Activated T-helper 2 cell treated with anti-CD3 and anti-CD28 coated beads, Interferon-gamma antibody, Interleukin-2, Interleukin-4, amounts not matched to agents 10 μg/mL and 5 μg/mL and 100 μg/mL, durations not matched to agents 14 hours and 24 hours and 36 hours (primary cell): Measurements from ENCODE around the gene CSMD2. TPM values are rescaled to one million over a fixed set of nuclear protein-coding genes. Genes with fewer than 3 reads are reported as not detected.

Source experiments
- DNase-seq: peaks from one replicate; pipeline ENCODE4 v3.0.0; 2021; ENCODE audit warnings: low spot score
- H3K27ac Mint-ChIP-seq: one replicate; pipeline ENCODE4 v1.8.0; 2021; ENCODE audit warnings: mixed read lengths
- H3K27me3 Mint-ChIP-seq: one replicate; pipeline ENCODE4 v1.8.0; 2021; ENCODE audit warnings: low read depth, mixed read lengths
- H3K36me3 Mint-ChIP-seq: one replicate; pipeline ENCODE4 v1.8.0; 2021; ENCODE audit warnings: low read depth, mixed read lengths
- H3K4me1 Mint-ChIP-seq: one replicate; pipeline ENCODE4 v1.8.0; 2021; ENCODE audit warnings: low read depth, mixed read lengths
- H3K4me3 Mint-ChIP-seq: one replicate; pipeline ENCODE4 v1.8.0; 2021; ENCODE audit warnings: low read depth, mild to moderate bottlenecking, moderate library complexity, mixed read lengths
- H3K9me3 Mint-ChIP-seq: one replicate; pipeline ENCODE4 v1.8.0; 2021; ENCODE audit warnings: mixed read lengths
- intact Hi-C: fragments of 100-400 bp; cut with micrococcal nuclease; formaldehyde crosslinking; loops from one replicate; pipeline ENCODE4 v1.15.1; 2023
- total RNA-seq: library from RNA; stranded (reverse); gene quantifications from 2 replicates; pipeline ENCODE4 v1.2.3, GENCODE V29; 2022

CSMD2 gene
- total RNA-seq, 1 donor from 2014 or later, result not detected

- Mint-ChIP-seq H3K27me3 (no peaks in the 10 kb centered on the region), H3K4me3 (no peak overlapping the region), H3K9me3 (no peaks in the 10 kb centered on the region), H3K4me1 (no peaks in the 10 kb centered on the region), H3K27ac (no peak overlapping the region), H3K36me3 (no peaks in the 10 kb centered on the region)
- no peak for DNase-seq
- intact Hi-C loops, result no loop called here
Measured at GRCh38 chr1:33875862-33876261, 289.2 kb downstream of the CSMD2 start.

- no peaks in the 10 kb centered on the region for H3K27me3 Mint-ChIP-seq
- intact Hi-C loops, result no loop called here
Measured at GRCh38 chr1:33874636-33875035, 290.4 kb downstream of the CSMD2 start.

GRCh38 chr1:33872683-33873082 lies 292.3 kb downstream of the CSMD2 start:
- intact Hi-C loops, result no loop called here
- H3K4me1 Mint-ChIP-seq, result peaks cover 3% of the 10 kb centered on the region
- no peaks in the 10 kb centered on the region for H3K27me3 Mint-ChIP-seq

More at GRCh38 chr1:33874636-33875035, 290.4 kb downstream of the CSMD2 start:
- Mint-ChIP-seq H3K4me3 (no peak overlapping the region), H3K27ac (no peak overlapping the region), H3K9me3 (no peaks in the 10 kb centered on the region), H3K36me3 (no peaks in the 10 kb centered on the region), H3K4me1 (no peaks in the 10 kb centered on the region)
- DNase-seq, result no peak

GRCh38 chr1:33872275-33872674 lies 292.8 kb downstream of the CSMD2 start:
- Mint-ChIP-seq H3K4me3 (no peak overlapping the region), H3K27me3 (no peaks in the 10 kb centered on the region), H3K36me3 (no peaks in the 10 kb centered on the region), H3K4me1 (peaks cover 5% of the 10 kb centered on the region), H3K9me3 (no peaks in the 10 kb centered on the region), H3K27ac (no peak overlapping the region)
- intact Hi-C loops, result no loop called here
- DNase-seq, result no peak

More at GRCh38 chr1:33872683-33873082, 292.3 kb downstream of the CSMD2 start:
- DNase-seq, result no peak
- Mint-ChIP-seq H3K27ac (no peak overlapping the region), H3K4me3 (no peak overlapping the region), H3K9me3 (no peaks in the 10 kb centered on the region), H3K36me3 (no peaks in the 10 kb centered on the region)

GRCh38 chr1:33867684-33868083 lies 297.3 kb downstream of the CSMD2 start:
- H3K27me3 Mint-ChIP-seq, result peaks cover 9% of the 10 kb centered on the region
- H3K9me3 Mint-ChIP-seq, result no peaks in the 10 kb centered on the region
- H3K27ac Mint-ChIP-seq, result no peak overlapping the region
- peaks cover 5% of the 10 kb centered on the region for H3K4me1 Mint-ChIP-seq
- DNase-seq, result no peak
- H3K4me3 Mint-ChIP-seq, result no peak overlapping the region
- H3K36me3 Mint-ChIP-seq, result no peaks in the 10 kb centered on the region
- intact Hi-C loops, result no loop called here

GRCh38 chr1:33866281-33866680 lies 298.7 kb downstream of the CSMD2 start:
- H3K36me3 Mint-ChIP-seq, result no peaks in the 10 kb centered on the region
- peaks cover 5% of the 10 kb centered on the region for H3K4me1 Mint-ChIP-seq
- H3K27me3 Mint-ChIP-seq, result peaks cover 9% of the 10 kb centered on the region
- intact Hi-C loops, result no loop called here
- H3K9me3 Mint-ChIP-seq, result no peaks in the 10 kb centered on the region
- H3K27ac Mint-ChIP-seq, result no peak overlapping the region
- DNase-seq, result no peak
- H3K4me3 Mint-ChIP-seq, result no peak overlapping the region

GRCh38 chr1:33864460-33865389 lies 300.3 kb downstream of the CSMD2 start:
- peaks cover 9% of the 10 kb centered on the region for H3K27me3 Mint-ChIP-seq
- H3K4me3 Mint-ChIP-seq, result no peak overlapping the region
- no peak overlapping the region for H3K27ac Mint-ChIP-seq
- H3K36me3 Mint-ChIP-seq, result no peaks in the 10 kb centered on the region
- intact Hi-C loops, result no loop called here
- peaks cover 5% of the 10 kb centered on the region for H3K4me1 Mint-ChIP-seq
- DNase-seq, result no peak
- no peaks in the 10 kb centered on the region for H3K9me3 Mint-ChIP-seq

- intact Hi-C loops, result no loop called here
- no peaks in the 10 kb centered on the region for H3K36me3 Mint-ChIP-seq
- peaks cover 9% of the 10 kb centered on the region for H3K27me3 Mint-ChIP-seq
- H3K4me3 Mint-ChIP-seq, result no peak within 1 kb of the TSS
- H3K27ac Mint-ChIP-seq, result no peak within 1 kb of the TSS
- H3K4me1 Mint-ChIP-seq, result peaks cover 5% of the 10 kb centered on the region
- no peaks in the 10 kb centered on the region for H3K9me3 Mint-ChIP-seq
- DNase-seq, result no peak
Measured at GRCh38 chr1:33863779-33864178, 301.3 kb downstream of the CSMD2 start, which contains the start of gene HMGB4. Gene HMGB4 (plus strand): TSS chr1:33864079. CDS start chr1:33864192, 113 bp downstream.

GRCh38 chr1:33860671-33861070 lies 304.4 kb downstream of the CSMD2 start:
- Mint-ChIP-seq H3K4me3 (no peak overlapping the region), H3K36me3 (no peaks in the 10 kb centered on the region), H3K9me3 (no peaks in the 10 kb centered on the region), H3K27ac (no peak overlapping the region), H3K27me3 (peaks cover 7% of the 10 kb centered on the region), H3K4me1 (no peaks in the 10 kb centered on the region)
- intact Hi-C loops, result no loop called here
- DNase-seq, result no peak

GRCh38 chr1:33854091-33854490 lies 310.9 kb downstream of the CSMD2 start:
- no peak overlapping the region for H3K4me3 Mint-ChIP-seq
- H3K27me3 Mint-ChIP-seq, result peaks cover 4% of the 10 kb centered on the region
- H3K27ac Mint-ChIP-seq, result no peak overlapping the region
- intact Hi-C loops, result no loop called here
- H3K4me1 Mint-ChIP-seq, result no peaks in the 10 kb centered on the region
- no peak for DNase-seq
- no peaks in the 10 kb centered on the region for H3K9me3 Mint-ChIP-seq
- H3K36me3 Mint-ChIP-seq, result no peaks in the 10 kb centered on the region

- Mint-ChIP-seq H3K4me3 (no peak overlapping the region), H3K36me3 (no peaks in the 10 kb centered on the region), H3K27ac (no peak overlapping the region), H3K4me1 (no peaks in the 10 kb centered on the region), H3K27me3 (peaks cover 4% of the 10 kb centered on the region), H3K9me3 (no peaks in the 10 kb centered on the region)
- no peak for DNase-seq
- intact Hi-C loops, result no loop called here
Measured at GRCh38 chr1:33853431-33853830, 311.6 kb downstream of the CSMD2 start.

- H3K4me1 Mint-ChIP-seq, result no peaks in the 10 kb centered on the region
- intact Hi-C loops, result no loop called here
- no peaks in the 10 kb centered on the region for H3K9me3 Mint-ChIP-seq
- DNase-seq, result no peak
- no peaks in the 10 kb centered on the region for H3K36me3 Mint-ChIP-seq
- H3K27me3 Mint-ChIP-seq, result peaks cover 4% of the 10 kb centered on the region
- no peak overlapping the region for H3K27ac Mint-ChIP-seq
- no peak overlapping the region for H3K4me3 Mint-ChIP-seq
Measured at GRCh38 chr1:33852711-33853110, 312.3 kb downstream of the CSMD2 start.

- no peaks in the 10 kb centered on the region for H3K4me1 Mint-ChIP-seq
- intact Hi-C loops, result no loop called here
- no peak overlapping the region for H3K27ac Mint-ChIP-seq
- no peak overlapping the region for H3K4me3 Mint-ChIP-seq
- no peaks in the 10 kb centered on the region for H3K9me3 Mint-ChIP-seq
- no peaks in the 10 kb centered on the region for H3K36me3 Mint-ChIP-seq
- H3K27me3 Mint-ChIP-seq, result peaks cover 4% of the 10 kb centered on the region
- DNase-seq, result no peak
Measured at GRCh38 chr1:33850481-33850880, 314.5 kb downstream of the CSMD2 start.
